Measurements from ENCODE around the gene KAT6B. TPM values are rescaled to one million over a fixed set of nuclear protein-coding genes. Genes with fewer than 3 reads are reported as not detected.
"Not testable (repeated sequence)": the region's sequence is repeated elsewhere in the genome, so short reads cannot be mapped to it uniquely, and the experiment has no call there.

The KAT6B gene
- total RNA-seq, 1 donor from 2014 or later, result 24.6 TPM

GRCh38 chr10:74889662-74889998 is 63.2 kb downstream of the KAT6B start:
- no peaks in the 10 kb centered on the region for H3K9me3 Mint-ChIP-seq
- intact Hi-C loops (cut with micrococcal nuclease), result loop anchor here (1.0 kb wide), 1 partner anchor 133 kb away; no protein-coding TSS in a partner anchor
- H3K4me1 Mint-ChIP-seq (ENCODE audit: low read depth), result peaks cover 14% of the 10 kb centered on the region
- H3K27ac Mint-ChIP-seq, result peak overlapping the region; percentile 16
- H3K27me3 Mint-ChIP-seq (ENCODE audit: insufficient read depth), result peaks cover 2% of the 10 kb centered on the region
- peaks cover 3% of the 10 kb centered on the region for H3K36me3 Mint-ChIP-seq (ENCODE audit: low read depth)
- no peak for DNase-seq (ENCODE audit: low spot score)
- no peak overlapping the region for H3K4me3 Mint-ChIP-seq

GRCh38 chr10:74890460-74890859 is 64.1 kb downstream of the KAT6B start:
- Mint-ChIP-seq H3K9me3 (no peaks in the 10 kb centered on the region), H3K4me3 (no peak overlapping the region), H3K27me3 (ENCODE audit: insufficient read depth) (peaks cover 2% of the 10 kb centered on the region), H3K36me3 (ENCODE audit: low read depth) (peaks cover 3% of the 10 kb centered on the region), H3K4me1 (ENCODE audit: low read depth) (peaks cover 14% of the 10 kb centered on the region), H3K27ac (no peak overlapping the region)
- DNase-seq (ENCODE audit: low spot score), result no peak
- intact Hi-C loops (cut with micrococcal nuclease), result loop anchor here (10.0 kb wide), 1 partner anchor 626 kb away; no protein-coding TSS in a partner anchor

GRCh38 chr10:74891053-74891452 is 64.7 kb downstream of the KAT6B start:
- intact Hi-C loops (cut with micrococcal nuclease), result loop anchor here (10.0 kb wide), 1 partner anchor 626 kb away; no protein-coding TSS in a partner anchor
- no peak overlapping the region for H3K27ac Mint-ChIP-seq
- no peak for DNase-seq (ENCODE audit: low spot score)
- H3K4me3 Mint-ChIP-seq, result no peak overlapping the region
- peaks cover 20% of the 10 kb centered on the region for H3K4me1 Mint-ChIP-seq (ENCODE audit: low read depth)
- no peaks in the 10 kb centered on the region for H3K9me3 Mint-ChIP-seq
- peaks cover 7% of the 10 kb centered on the region for H3K36me3 Mint-ChIP-seq (ENCODE audit: low read depth)
- peaks cover 2% of the 10 kb centered on the region for H3K27me3 Mint-ChIP-seq (ENCODE audit: insufficient read depth)

GRCh38 chr10:74892839-74893238 is 66.4 kb downstream of the KAT6B start:
- peaks cover 2% of the 10 kb centered on the region for H3K27me3 Mint-ChIP-seq (ENCODE audit: insufficient read depth)
- H3K4me1 Mint-ChIP-seq (ENCODE audit: low read depth), result peaks cover 33% of the 10 kb centered on the region
- intact Hi-C loops (cut with micrococcal nuclease), result loop anchor here (10.0 kb wide), 1 partner anchor 628 kb away; no protein-coding TSS in a partner anchor
- DNase-seq (ENCODE audit: low spot score), result no peak
- no peak overlapping the region for H3K27ac Mint-ChIP-seq
- peaks cover 9% of the 10 kb centered on the region for H3K36me3 Mint-ChIP-seq (ENCODE audit: low read depth)
- H3K9me3 Mint-ChIP-seq, result no peaks in the 10 kb centered on the region
- no peak overlapping the region for H3K4me3 Mint-ChIP-seq

GRCh38 chr10:74893329-74893728 is 66.9 kb downstream of the KAT6B start:
- not testable (repeated sequence) for H3K27ac Mint-ChIP-seq; H3K36me3 Mint-ChIP-seq (ENCODE audit: low read depth); H3K9me3 Mint-ChIP-seq; DNase-seq (ENCODE audit: low spot score); H3K27me3 Mint-ChIP-seq (ENCODE audit: insufficient read depth); H3K4me3 Mint-ChIP-seq
- intact Hi-C loops (cut with micrococcal nuclease), result loop anchor here (10.0 kb wide), 1 partner anchor 629 kb away; no protein-coding TSS in a partner anchor
- H3K4me1 Mint-ChIP-seq (ENCODE audit: low read depth), result peaks cover 38% of the 10 kb centered on the region

- no peak for DNase-seq (ENCODE audit: low spot score)
- Mint-ChIP-seq H3K4me3 (no peak overlapping the region), H3K36me3 (ENCODE audit: low read depth) (peaks cover 16% of the 10 kb centered on the region), H3K4me1 (ENCODE audit: low read depth) (peaks cover 61% of the 10 kb centered on the region), H3K27ac (peak overlapping the region; percentile 59), H3K27me3 (ENCODE audit: insufficient read depth) (no peaks in the 10 kb centered on the region), H3K9me3 (no peaks in the 10 kb centered on the region)
- intact Hi-C loops (cut with micrococcal nuclease), result loop anchor here (5.0 to 10.0 kb wide), 2 partner anchors 100 to 632 kb away; no protein-coding TSS in a partner anchor
These were observed 70.6 kb downstream of the KAT6B start for GRCh38 chr10:74896788-74897527.

GRCh38 chr10:74898201-74898976 is 72.0 kb downstream of the KAT6B start:
- no peaks in the 10 kb centered on the region for H3K9me3 Mint-ChIP-seq
- H3K4me3 Mint-ChIP-seq, result peak overlapping the region; percentile 20
- no peaks in the 10 kb centered on the region for H3K27me3 Mint-ChIP-seq (ENCODE audit: insufficient read depth)
- peak; percentile 21 for DNase-seq (ENCODE audit: low spot score)
- intact Hi-C loops (cut with micrococcal nuclease), result loop anchor here (1.0 to 10.0 kb wide), 8 partner anchors 27 to 634 kb away; partner anchors contain the start of gene KAT6B
- H3K4me1 Mint-ChIP-seq (ENCODE audit: low read depth), result peaks cover 57% of the 10 kb centered on the region
- peaks cover 16% of the 10 kb centered on the region for H3K36me3 Mint-ChIP-seq (ENCODE audit: low read depth)
- H3K27ac Mint-ChIP-seq, result peak overlapping the region; percentile 73

- H3K9me3 Mint-ChIP-seq, result no peaks in the 10 kb centered on the region
- no peak for DNase-seq (ENCODE audit: low spot score)
- intact Hi-C loops (cut with micrococcal nuclease), result no loop called here
- peak overlapping the region; percentile 17 for H3K4me3 Mint-ChIP-seq
- peaks cover 14% of the 10 kb centered on the region for H3K36me3 Mint-ChIP-seq (ENCODE audit: low read depth)
- no peaks in the 10 kb centered on the region for H3K27me3 Mint-ChIP-seq (ENCODE audit: insufficient read depth)
- peak overlapping the region; percentile 70 for H3K27ac Mint-ChIP-seq
- peaks cover 62% of the 10 kb centered on the region for H3K4me1 Mint-ChIP-seq (ENCODE audit: low read depth)
These were observed 73.9 kb downstream of the KAT6B start for GRCh38 chr10:74900297-74900696.

- no peak for DNase-seq (ENCODE audit: low spot score)
These were observed 74.9 kb downstream of the KAT6B start for GRCh38 chr10:74901301-74901700.

GRCh38 chr10:74901867-74902450 is 75.6 kb downstream of the KAT6B start:
- Mint-ChIP-seq H3K9me3 (no peaks in the 10 kb centered on the region), H3K27me3 (ENCODE audit: insufficient read depth) (no peaks in the 10 kb centered on the region), H3K27ac (no peak overlapping the region), H3K4me1 (ENCODE audit: low read depth) (peaks cover 51% of the 10 kb centered on the region), H3K4me3 (no peak overlapping the region), H3K36me3 (ENCODE audit: low read depth) (peaks cover 8% of the 10 kb centered on the region)
- no peak for DNase-seq (ENCODE audit: low spot score)
- intact Hi-C loops (cut with micrococcal nuclease), result no loop called here

More at GRCh38 chr10:74901301-74901700, 74.9 kb downstream of the KAT6B start:
- H3K27ac Mint-ChIP-seq, result peak overlapping the region; percentile 53
- H3K4me1 Mint-ChIP-seq (ENCODE audit: low read depth), result peaks cover 56% of the 10 kb centered on the region
- intact Hi-C loops (cut with micrococcal nuclease), result no loop called here
- no peaks in the 10 kb centered on the region for H3K9me3 Mint-ChIP-seq
- H3K4me3 Mint-ChIP-seq, result no peak overlapping the region
- H3K36me3 Mint-ChIP-seq (ENCODE audit: low read depth), result peaks cover 10% of the 10 kb centered on the region
- H3K27me3 Mint-ChIP-seq (ENCODE audit: insufficient read depth), result no peaks in the 10 kb centered on the region

GRCh38 chr10:74903491-74903890 is 77.1 kb downstream of the KAT6B start:
- Mint-ChIP-seq H3K27me3 (ENCODE audit: insufficient read depth) (no peaks in the 10 kb centered on the region), H3K4me1 (ENCODE audit: low read depth) (peaks cover 36% of the 10 kb centered on the region), H3K27ac (no peak overlapping the region), H3K36me3 (ENCODE audit: low read depth) (peaks cover 8% of the 10 kb centered on the region), H3K4me3 (no peak overlapping the region), H3K9me3 (no peaks in the 10 kb centered on the region)
- DNase-seq (ENCODE audit: low spot score), result no peak
- intact Hi-C loops (cut with micrococcal nuclease), result no loop called here

GRCh38 chr10:74906611-74907198 is 80.3 kb downstream of the KAT6B start:
- intact Hi-C loops (cut with micrococcal nuclease), result no loop called here
- no peak for DNase-seq (ENCODE audit: low spot score)
- Mint-ChIP-seq H3K9me3 (no peaks in the 10 kb centered on the region), H3K27ac (no peak overlapping the region), H3K27me3 (ENCODE audit: insufficient read depth) (no peaks in the 10 kb centered on the region), H3K4me3 (no peak overlapping the region), H3K36me3 (ENCODE audit: low read depth) (peaks cover 2% of the 10 kb centered on the region), H3K4me1 (ENCODE audit: low read depth) (peaks cover 15% of the 10 kb centered on the region)

All from activated T-helper 1 cell treated with anti-CD3 and anti-CD28 coated beads, Interleukin-12 subunit alpha, Interleukin-12 subunit beta, Interleukin-2, Interleukin-4 antibody, amounts not matched to agents 30 ng/mL and 10 ng/mL and 1 ng/mL, durations not matched to agents 14 hours and 24 hours and 36 hours (primary cell).